ENCODE results near the gene LTB. TPM values are rescaled to one million over a fixed set of nuclear protein-coding genes. Genes with fewer than 3 reads are reported as not detected.
A peak's percentile ranks its signal among the peaks of the same experiment; 100 is the strongest.

LTB gene
- total RNA-seq, 1 experiment from 2014 or later = 74.1 TPM

GRCh38 chr6:31567531-31568370 is 14.5 kb downstream of the LTB start:
- Histone ChIP-seq H3K9me3 (ENCODE audit: low read length) (no peaks in the 10 kb centered on the region), H3K27me3 (ENCODE audit: low read length) (no peaks in the 10 kb centered on the region), H3K4me1 (ENCODE audit: low read length) (peaks cover 81% of the 10 kb centered on the region), H3K4me2 (ENCODE audit: low read depth, low read length, poor library complexity, severe bottlenecking) (peak overlapping the region; percentile 84), H3K36me3 (ENCODE audit: insufficient read depth, low read length) (no peaks in the 10 kb centered on the region), H3K79me2 (ENCODE audit: low read length) (peaks cover 37% of the 10 kb centered on the region), H3K9ac (ENCODE audit: low read length) (peak overlapping the region; percentile 99), H2AFZ (ENCODE audit: low read length) (no peak overlapping the region), H3K27ac (ENCODE audit: low read length) (peak overlapping the region; percentile 95), H3K4me3 (ENCODE audit: low read length) (no peak overlapping the region), H3K9me2 (replicated peaks; ENCODE audit: insufficient read depth, low read length) (no peaks in the 10 kb centered on the region), H4K20me1 (ENCODE audit: insufficient read depth, low read depth, low read length) (no peaks in the 10 kb centered on the region)
- peak; percentile 60 for DNase-seq

DNA sequence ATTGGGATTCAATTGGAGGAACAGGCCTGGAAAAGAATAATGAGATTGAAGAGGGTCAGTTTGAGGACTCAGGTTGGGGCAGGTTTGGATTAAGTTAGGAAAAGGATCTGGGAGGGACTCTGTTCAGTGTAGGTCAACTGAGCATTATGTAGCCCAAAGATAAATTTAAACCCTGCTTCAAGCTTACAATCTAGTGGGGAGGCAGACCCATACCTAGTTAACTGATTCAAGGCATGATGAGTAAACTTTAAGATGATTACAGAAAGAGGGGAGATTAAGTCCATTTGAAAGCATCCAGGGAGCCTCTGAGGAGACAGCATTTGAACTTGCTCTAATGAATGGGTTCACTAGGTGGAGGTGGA is 21.5 kb downstream of the LTB start:
- Histone ChIP-seq H3K4me3 (ENCODE audit: low read length) (peak overlapping the region; percentile 39), H3K4me1 (ENCODE audit: low read length) (peaks cover 94% of the 10 kb centered on the region), H3K9ac (ENCODE audit: low read length) (peak overlapping the region; percentile 93), H3K27ac (ENCODE audit: low read length) (peak overlapping the region; percentile 99), H2AFZ (ENCODE audit: low read length) (no peak overlapping the region), H3K27me3 (ENCODE audit: low read length) (no peaks in the 10 kb centered on the region), H3K9me2 (replicated peaks; ENCODE audit: insufficient read depth, low read length) (no peaks in the 10 kb centered on the region), H4K20me1 (ENCODE audit: insufficient read depth, low read depth, low read length) (no peaks in the 10 kb centered on the region), H3K9me3 (ENCODE audit: low read length) (no peaks in the 10 kb centered on the region), H3K36me3 (ENCODE audit: insufficient read depth, low read length) (no peaks in the 10 kb centered on the region), H3K4me2 (ENCODE audit: low read depth, low read length, poor library complexity, severe bottlenecking) (peak overlapping the region; percentile 83), H3K79me2 (ENCODE audit: low read length) (peaks cover 16% of the 10 kb centered on the region; the same call in 1 of the 2 replicates)
- DNase-seq = peak; percentile 69

- peak; percentile 98 for DNase-seq
- Histone ChIP-seq H3K79me2 (ENCODE audit: low read length) (peaks cover 11% of the 10 kb centered on the region; the same call in 1 of the 2 replicates), H2AFZ (ENCODE audit: low read length) (no peak overlapping the region), H3K9ac (ENCODE audit: low read length) (peak overlapping the region; percentile 93), H3K36me3 (ENCODE audit: insufficient read depth, low read length) (no peaks in the 10 kb centered on the region), H3K9me2 (replicated peaks; ENCODE audit: insufficient read depth, low read length) (no peaks in the 10 kb centered on the region), H3K27me3 (ENCODE audit: low read length) (no peaks in the 10 kb centered on the region), H3K9me3 (ENCODE audit: low read length) (no peaks in the 10 kb centered on the region), H3K4me1 (ENCODE audit: low read length) (peaks cover 89% of the 10 kb centered on the region), H3K4me3 (ENCODE audit: low read length) (peak overlapping the region; percentile 64), H4K20me1 (ENCODE audit: insufficient read depth, low read depth, low read length) (no peaks in the 10 kb centered on the region), H3K27ac (ENCODE audit: low read length) (peak overlapping the region; percentile 99), H3K4me2 (ENCODE audit: low read depth, low read length, poor library complexity, severe bottlenecking) (peak overlapping the region; percentile 83)
These were observed 22.1 kb downstream of the LTB start for GRCh38 chr6:31559958-31560696.

DNA sequence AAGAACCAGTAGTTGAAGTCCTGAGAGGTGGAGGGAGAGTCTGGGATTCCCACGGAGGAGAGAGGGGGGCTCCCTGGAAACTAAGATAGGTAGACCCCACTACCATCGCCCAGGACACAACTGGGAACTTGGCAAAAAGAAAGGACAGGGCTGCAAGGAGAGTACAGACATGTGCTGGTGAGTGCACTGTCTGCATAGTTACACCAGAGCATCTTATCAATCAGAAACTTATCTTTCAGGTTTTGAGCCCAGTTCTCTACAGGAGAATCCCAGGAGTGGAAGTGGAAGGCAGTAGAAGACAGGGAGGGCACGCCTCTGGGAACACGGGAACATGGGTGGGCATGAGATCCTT is 22.6 kb downstream of the LTB start:
- Histone ChIP-seq H3K4me3 (ENCODE audit: low read length) (peak overlapping the region; percentile 64), H2AFZ (ENCODE audit: low read length) (no peak overlapping the region), H3K9me2 (replicated peaks; ENCODE audit: insufficient read depth, low read length) (no peaks in the 10 kb centered on the region), H3K27me3 (ENCODE audit: low read length) (no peaks in the 10 kb centered on the region), H3K4me1 (ENCODE audit: low read length) (peaks cover 89% of the 10 kb centered on the region), H4K20me1 (ENCODE audit: insufficient read depth, low read depth, low read length) (no peaks in the 10 kb centered on the region), H3K4me2 (ENCODE audit: low read depth, low read length, poor library complexity, severe bottlenecking) (peak overlapping the region; percentile 83), H3K27ac (ENCODE audit: low read length) (peak overlapping the region; percentile 99), H3K9me3 (ENCODE audit: low read length) (no peaks in the 10 kb centered on the region), H3K36me3 (ENCODE audit: insufficient read depth, low read length) (no peaks in the 10 kb centered on the region), H3K9ac (ENCODE audit: low read length) (peak overlapping the region; percentile 93), H3K79me2 (ENCODE audit: low read length) (peaks cover 11% of the 10 kb centered on the region; the same call in 1 of the 2 replicates)
- no peak for DNase-seq

DNA sequence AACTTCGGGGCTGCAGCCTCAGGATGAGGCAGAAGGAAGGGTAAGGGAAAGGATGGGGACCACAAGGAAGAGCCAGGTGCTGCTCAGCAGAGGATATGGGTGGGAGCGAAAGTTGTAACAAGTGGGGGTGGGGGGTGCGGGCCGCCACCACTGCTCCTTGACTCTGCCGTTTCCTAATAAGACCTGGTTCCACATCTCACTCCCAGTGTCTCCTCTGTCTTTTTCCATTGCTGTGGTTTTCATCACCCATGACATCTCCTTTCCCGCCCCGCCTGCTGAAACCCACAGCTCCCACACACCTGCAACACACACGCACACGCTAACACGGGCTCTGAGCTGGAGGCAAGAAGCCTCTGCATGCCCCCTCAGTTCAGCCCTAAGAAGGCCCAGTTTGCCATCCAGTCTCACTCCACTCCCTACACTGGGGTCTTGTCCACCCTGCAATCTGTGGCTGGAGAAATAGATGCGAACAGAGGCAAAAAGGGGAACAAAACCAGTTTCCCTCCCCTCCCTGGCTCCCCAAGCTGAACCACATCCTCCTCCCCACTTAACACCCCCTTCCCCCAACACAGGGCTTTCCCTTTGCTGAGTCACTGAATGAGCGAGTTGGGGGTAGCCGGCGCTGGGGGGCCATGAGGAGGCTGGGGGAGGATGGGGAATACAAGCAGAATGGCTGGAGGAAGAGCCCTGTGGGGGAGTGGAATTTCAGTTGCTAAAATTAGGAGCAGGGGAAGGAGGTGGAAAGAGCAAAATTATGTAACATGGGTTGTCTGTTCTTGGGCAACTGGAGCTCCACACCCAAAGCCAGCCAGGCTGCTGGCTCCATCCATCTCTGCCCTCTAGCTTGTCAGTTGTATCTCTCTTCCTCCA is 23.4 kb downstream of the LTB start:
- no peaks in the 10 kb centered on the region for H4K20me1 ChIP-seq (ENCODE audit: insufficient read depth, low read depth, low read length)
- peak overlapping the region; percentile 93 for H3K9ac ChIP-seq (ENCODE audit: low read length)
- peak overlapping the region; percentile 83 for H3K4me2 ChIP-seq (ENCODE audit: low read depth, low read length, poor library complexity, severe bottlenecking)
- peak overlapping the region; percentile 99 for H3K27ac ChIP-seq (ENCODE audit: low read length)
- H3K9me3 ChIP-seq (ENCODE audit: low read length) = no peaks in the 10 kb centered on the region
- H3K27me3 ChIP-seq (ENCODE audit: low read length) = no peaks in the 10 kb centered on the region
- peak overlapping the region; percentile 64 for H3K4me3 ChIP-seq (ENCODE audit: low read length)
- no peaks in the 10 kb centered on the region for H3K36me3 ChIP-seq (ENCODE audit: insufficient read depth, low read length)
- H2AFZ ChIP-seq (ENCODE audit: low read length) = no peak overlapping the region
- peaks cover 10% of the 10 kb centered on the region; the same call in 1 of the 2 replicates for H3K79me2 ChIP-seq (ENCODE audit: low read length)
- H3K4me1 ChIP-seq (ENCODE audit: low read length) = peaks cover 94% of the 10 kb centered on the region
- H3K9me2 ChIP-seq (replicated peaks; ENCODE audit: insufficient read depth, low read length) = no peaks in the 10 kb centered on the region
- DNase-seq = peak; percentile 96

DNA sequence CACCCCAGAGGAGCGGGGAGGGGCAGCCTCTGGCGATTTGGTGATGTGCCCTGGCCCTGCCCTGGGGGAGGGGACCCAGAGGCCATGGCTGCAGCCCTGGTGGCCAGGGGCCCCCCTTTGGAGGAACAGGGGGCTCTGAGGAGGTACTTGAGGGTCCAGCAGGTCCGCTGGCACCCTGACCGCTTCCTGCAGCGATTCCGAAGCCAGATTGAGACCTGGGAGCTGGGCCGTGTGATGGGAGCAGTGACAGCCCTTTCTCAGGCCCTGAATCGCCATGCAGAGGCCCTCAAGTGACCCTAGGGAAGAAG is 24.0 kb downstream of the LTB start:
- Histone ChIP-seq H2AFZ (ENCODE audit: low read length) (no peak overlapping the region), H3K36me3 (ENCODE audit: insufficient read depth, low read length) (0 out of 2 replicates have a peak, but pooled peaks cover 3% of the 10 kb centered on the region), H3K4me2 (ENCODE audit: low read depth, low read length, poor library complexity, severe bottlenecking) (peak overlapping the region; percentile 83), H3K9me2 (replicated peaks; ENCODE audit: insufficient read depth, low read length) (no peaks in the 10 kb centered on the region), H3K9me3 (ENCODE audit: low read length) (no peaks in the 10 kb centered on the region), H3K9ac (ENCODE audit: low read length) (peak overlapping the region; percentile 93), H3K4me1 (ENCODE audit: low read length) (peaks cover 88% of the 10 kb centered on the region), H3K79me2 (ENCODE audit: low read length) (peaks cover 8% of the 10 kb centered on the region; the same call in 1 of the 2 replicates), H4K20me1 (ENCODE audit: insufficient read depth, low read depth, low read length) (no peaks in the 10 kb centered on the region), H3K27me3 (ENCODE audit: low read length) (no peaks in the 10 kb centered on the region), H3K27ac (ENCODE audit: low read length) (peak overlapping the region; percentile 99), H3K4me3 (ENCODE audit: low read length) (peak overlapping the region; percentile 64)
- DNase-seq = no peak

DNA sequence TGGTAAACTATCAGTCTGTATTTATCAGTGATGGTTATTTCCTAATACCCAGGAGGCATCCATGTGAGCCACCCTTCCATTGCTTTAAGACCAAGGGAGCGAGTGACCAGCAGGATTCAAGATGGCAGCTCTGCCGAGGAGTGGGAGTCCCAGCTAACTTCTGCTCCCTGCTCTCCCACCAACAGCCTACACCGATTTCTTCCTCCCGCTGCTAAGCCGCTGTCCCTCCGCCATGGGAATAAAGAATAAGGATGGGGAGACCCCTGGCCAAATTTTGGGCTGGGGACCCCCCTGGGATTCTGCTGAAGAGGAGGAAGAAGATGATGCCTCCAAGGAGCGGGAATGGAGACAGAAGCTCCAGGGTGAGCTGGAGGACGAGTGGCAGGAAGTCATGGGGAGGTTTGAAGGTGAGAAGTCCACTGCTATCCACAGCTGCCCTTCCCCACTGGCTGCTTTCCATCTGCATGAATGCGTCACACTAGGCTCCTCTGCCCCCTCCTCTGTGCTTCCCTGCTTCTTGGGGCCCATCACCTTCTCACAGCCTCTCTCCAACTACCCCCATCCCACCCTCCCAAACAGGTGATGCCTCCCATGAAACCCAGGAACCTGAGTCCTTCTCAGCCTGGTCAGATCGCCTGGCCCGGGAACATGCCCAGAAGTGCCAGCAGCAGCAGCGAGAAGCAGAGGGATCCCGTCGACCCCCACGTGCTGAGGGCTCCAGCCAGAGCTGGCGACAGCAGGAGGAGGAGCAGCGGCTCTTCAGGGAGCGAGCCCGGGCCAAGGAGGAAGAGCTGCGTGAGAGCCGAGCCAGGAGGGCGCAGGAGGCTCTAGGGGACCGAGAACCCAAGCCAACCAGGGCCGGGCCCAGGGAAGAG is 24.5 kb downstream of the LTB start:
- H3K27ac ChIP-seq (ENCODE audit: low read length) = peak overlapping the region; percentile 99
- peak overlapping the region; percentile 93 for H3K9ac ChIP-seq (ENCODE audit: low read length)
- H3K79me2 ChIP-seq (ENCODE audit: low read length) = peaks cover 8% of the 10 kb centered on the region; the same call in 1 of the 2 replicates
- DNase-seq = peak; percentile 88
- no peaks in the 10 kb centered on the region for H3K27me3 ChIP-seq (ENCODE audit: low read length)
- no peak overlapping the region for H2AFZ ChIP-seq (ENCODE audit: low read length)
- H3K4me1 ChIP-seq (ENCODE audit: low read length) = peaks cover 82% of the 10 kb centered on the region
- H4K20me1 ChIP-seq (ENCODE audit: insufficient read depth, low read depth, low read length) = no peaks in the 10 kb centered on the region
- H3K9me2 ChIP-seq (replicated peaks; ENCODE audit: insufficient read depth, low read length) = no peaks in the 10 kb centered on the region
- 0 out of 2 replicates have a peak, but pooled peaks cover 3% of the 10 kb centered on the region for H3K36me3 ChIP-seq (ENCODE audit: insufficient read depth, low read length)
- H3K4me3 ChIP-seq (ENCODE audit: low read length) = peak overlapping the region; percentile 64
- no peaks in the 10 kb centered on the region for H3K9me3 ChIP-seq (ENCODE audit: low read length)
- peak overlapping the region; percentile 83 for H3K4me2 ChIP-seq (ENCODE audit: low read depth, low read length, poor library complexity, severe bottlenecking)

Measured in Karpas-422 (cell line).